GM23338 (cell line): ENCODE results near the gene IKZF1. TPM values are rescaled to one million over a fixed set of nuclear protein-coding genes. Genes with fewer than 3 reads are reported as not detected.

Source experiments
- ATAC-seq: fragments of 200-7000 bp; cut with Tn5 transposase; 3 replicates; pipeline ENCODE4 v1.9.1; 2020
- DNase-seq: peaks from one replicate; pipeline ENCODE4 v3.0.0-alpha.2; 2015; ENCODE audit warnings: low spot score
- H2AFZ ChIP-seq: fragments of 200-600 bp; sonication (generic); 2 replicates; pipeline ENCODE4 v1.8.0; 2016; ENCODE audit warnings: antibody characterized with exemption, mild to moderate bottlenecking, moderate library complexity
- H3F3A ChIP-seq: fragments of 200-600 bp; sonication (generic); replicated peaks from 2 replicates; pipeline ENCODE4 v1.8.0; 2017; ENCODE audit warnings: antibody characterized with exemption, mixed run types, low read depth
- H3K27ac ChIP-seq: fragments of 200-600 bp; sonication (generic); 2 replicates; pipeline ENCODE4 v1.6.1; 2016; ENCODE audit warnings: low read depth
- H3K27me3 ChIP-seq: fragments of 200-600 bp; sonication (generic); 2 replicates; pipeline ENCODE4 v1.8.0; 2016; ENCODE audit warnings: mild to moderate bottlenecking, mixed run types, moderate library complexity; ENCODE audit not compliant: insufficient read depth
- H3K36me3 ChIP-seq: fragments of 200-600 bp; sonication (generic); 2 replicates; pipeline ENCODE4 v1.8.0; 2016; ENCODE audit warnings: mild to moderate bottlenecking; ENCODE audit not compliant: insufficient read depth
- H3K4me1 ChIP-seq: fragments of 200-600 bp; sonication (generic); 2 replicates; pipeline ENCODE4 v1.8.0; 2016; ENCODE audit warnings: mild to moderate bottlenecking, moderate library complexity; ENCODE audit not compliant: insufficient read depth
- H3K4me2 ChIP-seq: fragments of 200-600 bp; sonication (generic); 2 replicates; pipeline ENCODE4 v1.7.1; 2017; ENCODE audit warnings: mixed run types
- H3K4me3 ChIP-seq: fragments of 200-600 bp; sonication (generic); 2 replicates; pipeline ENCODE4 v1.6.1; 2016; ENCODE audit warnings: mixed run types
- H3K79me2 ChIP-seq: fragments of 200-600 bp; sonication (generic); replicated peaks from 2 replicates; pipeline ENCODE4 v1.8.0; 2017; ENCODE audit warnings: mild to moderate bottlenecking; ENCODE audit not compliant: insufficient read depth
- H3K9me2 ChIP-seq: fragments of 200-600 bp; sonication (generic); 2 replicates; pipeline ENCODE4 v1.8.0; 2017; ENCODE audit not compliant: insufficient read depth
- H4K20me1 ChIP-seq: fragments of 200-600 bp; sonication (generic); replicated peaks from 2 replicates; pipeline ENCODE4 v1.8.0; 2017; ENCODE audit warnings: mild to moderate bottlenecking; ENCODE audit not compliant: insufficient read depth
- H3K27ac Mint-ChIP-seq: 2 replicates; pipeline ENCODE4 v1.8.0; 2020; ENCODE audit warnings: inconsistent platforms, mild to moderate bottlenecking, moderate library complexity, mixed read lengths
- H3K27me3 Mint-ChIP-seq: 3 replicates; pipeline ENCODE4 v1.8.0; 2022; ENCODE audit warnings: low read depth, mild to moderate bottlenecking, moderate library complexity, mixed read lengths, inconsistent platforms; ENCODE audit not compliant: insufficient read depth, poor library complexity
- H3K36me3 Mint-ChIP-seq: 3 replicates; pipeline ENCODE4 v1.8.0; 2021; ENCODE audit warnings: low read depth, mild to moderate bottlenecking, inconsistent platforms, moderate library complexity, mixed read lengths
- H3K4me1 Mint-ChIP-seq: 3 replicates; pipeline ENCODE4 v1.8.0; 2020; ENCODE audit warnings: mild to moderate bottlenecking, inconsistent platforms, mixed read lengths
- H3K4me3 Mint-ChIP-seq: 3 replicates; pipeline ENCODE4 v1.8.0; 2021; ENCODE audit warnings: moderate library complexity, mild to moderate bottlenecking, inconsistent platforms, mixed read lengths
- H3K9me3 Mint-ChIP-seq: 3 replicates; pipeline ENCODE4 v1.8.0; 2020; ENCODE audit warnings: moderate library complexity, mild to moderate bottlenecking, inconsistent platforms, mixed read lengths
- CREB1 ChIP-seq: fragments of 250-450 bp; sonication (Bioruptor Pico); IDR thresholded peaks from 2 replicates; pipeline ENCODE4 v1.5.0; 2020; ENCODE audit warnings: low read depth, mild to moderate bottlenecking, moderate library complexity
- ETS1 ChIP-seq: IDR thresholded peaks from 2 replicates; pipeline ENCODE4 v1.6.1; 2016; ENCODE audit warnings: antibody characterized with exemption
- EZH2 ChIP-seq: fragments of 200-600 bp; sonication (generic); IDR thresholded peaks from one replicate; pipeline ENCODE4 v1.8.0; 2017; ENCODE audit warnings: antibody characterized with exemption, mild to moderate bottlenecking, low read depth; ENCODE audit not compliant: unreplicated experiment
- EZH2phosphoT487 ChIP-seq: fragments of 200-600 bp; sonication (generic); IDR thresholded peaks from one replicate; pipeline ENCODE4 v1.8.1; 2018; ENCODE audit warnings: antibody characterized with exemption; ENCODE audit not compliant: unreplicated experiment
- JUNB ChIP-seq: IDR thresholded peaks from one replicate; pipeline ENCODE4 v1.6.1; 2016; ENCODE audit warnings: antibody characterized with exemption; ENCODE audit not compliant: unreplicated experiment
- NANOG ChIP-seq: IDR thresholded peaks from 2 replicates; pipeline ENCODE4 v1.6.1; 2016; ENCODE audit warnings: antibody characterized with exemption, borderline replicate concordance
- POLR2AphosphoS5 ChIP-seq: IDR thresholded peaks from 2 replicates; pipeline ENCODE4 v1.6.1; 2016; ENCODE audit warnings: antibody characterized with exemption, low read depth
- REST ChIP-seq: IDR thresholded peaks from one replicate; pipeline ENCODE4 v1.6.1; 2018; ENCODE audit warnings: antibody characterized with exemption; ENCODE audit not compliant: unreplicated experiment
- STAT1 ChIP-seq: IDR thresholded peaks from one replicate; pipeline ENCODE4 v1.6.1; 2016; ENCODE audit warnings: antibody characterized with exemption; ENCODE audit not compliant: unreplicated experiment
- ZNF114 ChIP-seq: fragments of 250-450 bp; sonication (Bioruptor Pico); IDR thresholded peaks from 2 replicates; pipeline ENCODE4 v1.5.0; 2020; ENCODE audit warnings: mild to moderate bottlenecking, moderate library complexity
- ZNF331 ChIP-seq: fragments of 250-450 bp; sonication (Bioruptor Pico); IDR thresholded peaks from 2 replicates; pipeline ENCODE4 v1.5.0; 2020; ENCODE audit warnings: low read depth, mild to moderate bottlenecking, moderate library complexity
- polyA plus RNA-seq: library from polyadenylated mRNA; unstranded; fragments of >200 nt; fragmentation: Nextera tagmentation; extraction: Ambion mirVana; gene quantifications from 2 replicates; pipeline ENCODE4 v1.2.1, GENCODE V29; 2016
- total RNA-seq: library from RNA; depleted of rRNA; stranded (reverse); fragments of >200 nt; shearing (Covaris generic); gene quantifications from 2 replicates; pipeline ENCODE4 v1.2.3, GENCODE V29; 2014
- TF ChIP-seq, protein P1 (sequence below): fragments of 250-450 bp; sonication (Bioruptor Pico); IDR thresholded peaks from 2 replicates; pipeline ENCODE4 v1.5.0; 2020; ENCODE audit warnings: mild to moderate bottlenecking, moderate library complexity
- TF ChIP-seq, protein P2 (sequence below), 2 experiments: fragments of 200-600 bp in 1 of 2; sonication (generic) in 1 of 2; conservative IDR thresholded peaks; 2 replicates each; pipeline versions ENCODE4 v1.5.1 to v1.6.1; 2016 to 2017; ENCODE audit warnings: antibody characterized with exemption in 2 of 2, low read depth in 2 of 2, mild to moderate bottlenecking in 2 of 2, moderate library complexity in 1 of 2

The IKZF1 gene
- total and polyA plus RNA-seq, 2 experiments from 2014 or later = 0.57 to 1.8 TPM

DNA sequence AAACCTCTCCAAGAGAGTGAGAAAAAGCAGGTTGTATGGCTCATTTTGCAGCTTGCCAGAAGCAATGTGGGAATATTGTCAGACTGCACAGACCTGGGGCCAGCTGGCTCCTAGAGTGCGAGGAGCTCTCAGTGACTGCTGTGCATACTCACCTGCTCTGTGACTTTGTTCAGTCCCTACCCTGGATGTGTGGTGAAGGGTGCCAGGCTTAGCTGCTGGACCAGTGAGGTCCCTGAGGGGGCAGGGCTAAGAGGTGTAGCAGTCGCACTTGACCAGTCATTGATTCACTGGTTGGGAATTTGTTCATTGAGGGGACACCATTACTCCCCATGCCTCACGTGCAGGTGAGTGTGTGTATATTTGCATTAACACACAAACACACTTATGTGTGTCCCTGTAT, 60.1 kb downstream of the IKZF1 start:
- TF ChIP-seq NANOG (no peak), ETS1 (no peak), POLR2AphosphoS5 (no peak), REST (no peak), STAT1 (no peak), EZH2phosphoT487 (no peak), EZH2 (no peak), ZNF114 (CRISPR knock-in tag) (no peak), CREB1 (no peak), ZNF331 (CRISPR knock-in tag) (no peak), JUNB (no peak)
- TF ChIP-seq, protein P1, sequence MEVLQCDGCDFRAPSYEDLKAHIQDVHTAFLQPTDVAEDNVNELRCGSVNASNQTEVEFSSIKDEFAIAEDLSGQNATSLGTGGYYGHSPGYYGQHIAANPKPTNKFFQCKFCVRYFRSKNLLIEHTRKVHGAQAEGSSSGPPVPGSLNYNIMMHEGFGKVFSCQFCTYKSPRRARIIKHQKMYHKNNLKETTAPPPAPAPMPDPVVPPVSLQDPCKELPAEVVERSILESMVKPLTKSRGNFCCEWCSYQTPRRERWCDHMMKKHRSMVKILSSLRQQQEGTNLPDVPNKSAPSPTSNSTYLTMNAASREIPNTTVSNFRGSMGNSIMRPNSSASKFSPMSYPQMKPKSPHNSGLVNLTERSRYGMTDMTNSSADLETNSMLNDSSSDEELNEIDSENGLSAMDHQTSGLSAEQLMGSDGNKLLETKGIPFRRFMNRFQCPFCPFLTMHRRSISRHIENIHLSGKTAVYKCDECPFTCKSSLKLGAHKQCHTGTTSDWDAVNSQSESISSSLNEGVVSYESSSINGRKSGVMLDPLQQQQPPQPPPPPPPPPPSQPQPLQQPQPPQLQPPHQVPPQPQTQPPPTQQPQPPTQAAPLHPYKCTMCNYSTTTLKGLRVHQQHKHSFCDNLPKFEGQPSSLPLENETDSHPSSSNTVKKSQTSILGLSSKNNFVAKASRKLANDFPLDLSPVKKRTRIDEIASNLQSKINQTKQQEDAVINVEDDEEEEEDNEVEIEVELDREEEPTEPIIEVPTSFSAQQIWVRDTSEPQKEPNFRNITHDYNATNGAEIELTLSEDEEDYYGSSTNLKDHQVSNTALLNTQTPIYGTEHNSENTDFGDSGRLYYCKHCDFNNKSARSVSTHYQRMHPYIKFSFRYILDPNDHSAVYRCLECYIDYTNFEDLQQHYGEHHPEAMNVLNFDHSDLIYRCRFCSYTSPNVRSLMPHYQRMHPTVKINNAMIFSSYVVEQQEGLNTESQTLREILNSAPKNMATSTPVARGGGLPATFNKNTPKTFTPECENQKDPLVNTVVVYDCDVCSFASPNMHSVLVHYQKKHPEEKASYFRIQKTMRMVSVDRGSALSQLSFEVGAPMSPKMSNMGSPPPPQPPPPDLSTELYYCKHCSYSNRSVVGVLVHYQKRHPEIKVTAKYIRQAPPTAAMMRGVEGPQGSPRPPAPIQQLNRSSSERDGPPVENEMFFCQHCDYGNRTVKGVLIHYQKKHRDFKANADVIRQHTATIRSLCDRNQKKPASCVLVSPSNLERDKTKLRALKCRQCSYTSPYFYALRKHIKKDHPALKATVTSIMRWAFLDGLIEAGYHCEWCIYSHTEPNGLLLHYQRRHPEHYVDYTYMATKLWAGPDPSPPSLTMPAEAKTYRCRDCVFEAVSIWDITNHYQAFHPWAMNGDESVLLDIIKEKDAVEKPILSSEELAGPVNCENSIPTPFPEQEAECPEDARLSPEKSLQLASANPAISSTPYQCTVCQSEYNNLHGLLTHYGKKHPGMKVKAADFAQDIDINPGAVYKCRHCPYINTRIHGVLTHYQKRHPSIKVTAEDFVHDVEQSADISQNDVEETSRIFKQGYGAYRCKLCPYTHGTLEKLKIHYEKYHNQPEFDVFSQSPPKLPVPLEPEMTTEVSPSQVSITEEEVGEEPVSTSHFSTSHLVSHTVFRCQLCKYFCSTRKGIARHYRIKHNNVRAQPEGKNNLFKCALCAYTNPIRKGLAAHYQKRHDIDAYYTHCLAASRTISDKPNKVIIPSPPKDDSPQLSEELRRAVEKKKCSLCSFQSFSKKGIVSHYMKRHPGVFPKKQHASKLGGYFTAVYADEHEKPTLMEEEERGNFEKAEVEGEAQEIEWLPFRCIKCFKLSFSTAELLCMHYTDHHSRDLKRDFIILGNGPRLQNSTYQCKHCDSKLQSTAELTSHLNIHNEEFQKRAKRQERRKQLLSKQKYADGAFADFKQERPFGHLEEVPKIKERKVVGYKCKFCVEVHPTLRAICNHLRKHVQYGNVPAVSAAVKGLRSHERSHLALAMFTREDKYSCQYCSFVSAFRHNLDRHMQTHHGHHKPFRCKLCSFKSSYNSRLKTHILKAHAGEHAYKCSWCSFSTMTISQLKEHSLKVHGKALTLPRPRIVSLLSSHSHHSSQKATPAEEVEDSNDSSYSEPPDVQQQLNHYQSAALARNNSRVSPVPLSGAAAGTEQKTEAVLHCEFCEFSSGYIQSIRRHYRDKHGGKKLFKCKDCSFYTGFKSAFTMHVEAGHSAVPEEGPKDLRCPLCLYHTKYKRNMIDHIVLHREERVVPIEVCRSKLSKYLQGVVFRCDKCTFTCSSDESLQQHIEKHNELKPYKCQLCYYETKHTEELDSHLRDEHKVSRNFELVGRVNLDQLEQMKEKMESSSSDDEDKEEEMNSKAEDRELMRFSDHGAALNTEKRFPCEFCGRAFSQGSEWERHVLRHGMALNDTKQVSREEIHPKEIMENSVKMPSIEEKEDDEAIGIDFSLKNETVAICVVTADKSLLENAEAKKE (CRISPR knock-in tag) = no peak
- TF ChIP-seq, protein P2, sequence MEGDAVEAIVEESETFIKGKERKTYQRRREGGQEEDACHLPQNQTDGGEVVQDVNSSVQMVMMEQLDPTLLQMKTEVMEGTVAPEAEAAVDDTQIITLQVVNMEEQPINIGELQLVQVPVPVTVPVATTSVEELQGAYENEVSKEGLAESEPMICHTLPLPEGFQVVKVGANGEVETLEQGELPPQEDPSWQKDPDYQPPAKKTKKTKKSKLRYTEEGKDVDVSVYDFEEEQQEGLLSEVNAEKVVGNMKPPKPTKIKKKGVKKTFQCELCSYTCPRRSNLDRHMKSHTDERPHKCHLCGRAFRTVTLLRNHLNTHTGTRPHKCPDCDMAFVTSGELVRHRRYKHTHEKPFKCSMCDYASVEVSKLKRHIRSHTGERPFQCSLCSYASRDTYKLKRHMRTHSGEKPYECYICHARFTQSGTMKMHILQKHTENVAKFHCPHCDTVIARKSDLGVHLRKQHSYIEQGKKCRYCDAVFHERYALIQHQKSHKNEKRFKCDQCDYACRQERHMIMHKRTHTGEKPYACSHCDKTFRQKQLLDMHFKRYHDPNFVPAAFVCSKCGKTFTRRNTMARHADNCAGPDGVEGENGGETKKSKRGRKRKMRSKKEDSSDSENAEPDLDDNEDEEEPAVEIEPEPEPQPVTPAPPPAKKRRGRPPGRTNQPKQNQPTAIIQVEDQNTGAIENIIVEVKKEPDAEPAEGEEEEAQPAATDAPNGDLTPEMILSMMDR (conservative IDR thresholded peaks at IDR 0.05; ENCODE audit: low read depth in 2 of 2) = no peak

More for the DNA sequence above, 60.1 kb downstream of the IKZF1 start:
- no peak for DNase-seq
- Mint-ChIP-seq H3K4me3 (no peak overlapping the region), H3K4me1 (peaks cover 7% of the 10 kb centered on the region), H3K27ac (no peak overlapping the region), H3K36me3 (no peaks in the 10 kb centered on the region), H3K9me3 (no peaks in the 10 kb centered on the region), H3K27me3 (peaks cover 8% of the 10 kb centered on the region)
- no peaks in the 10 kb centered on the region for H4K20me1 ChIP-seq
- no peak overlapping the region for H3K27ac ChIP-seq
- ATAC-seq = no peak
- H3F3A ChIP-seq = no peaks in the 10 kb centered on the region
- no peak overlapping the region for H3K4me2 ChIP-seq
- no peaks in the 10 kb centered on the region for H3K79me2 ChIP-seq
- no peak overlapping the region for H2AFZ ChIP-seq
- H3K36me3 ChIP-seq = no peaks in the 10 kb centered on the region
- H3K27me3 ChIP-seq = no peaks in the 10 kb centered on the region
- peaks cover 9% of the 10 kb centered on the region for H3K9me2 ChIP-seq
- H3K4me3 ChIP-seq = no peak overlapping the region
- no peaks in the 10 kb centered on the region for H3K4me1 ChIP-seq
